A673 (cell line): Measurements from ENCODE around the gene CPEB4.

Source experiments
- EZH2 ChIP-seq: fragments of 200-600 bp; sonication (generic); IDR thresholded peaks from 2 replicates; pipeline ENCODE4 v1.6.1; 2017; ENCODE audit warnings: borderline replicate concordance, low read depth, mild to moderate bottlenecking, mixed read lengths, antibody characterized with exemption, low read length; ENCODE audit not compliant: poor library complexity, severe bottlenecking
- TF ChIP-seq, protein P1 (sequence below): fragments of 300-800, 200-600 bp; sonication (generic); conservative IDR thresholded peaks from 2 replicates; pipeline ENCODE4 v1.5.1; 2017; ENCODE audit warnings: low read depth, mild to moderate bottlenecking, antibody characterized with exemption, low read length, moderate library complexity, mixed read lengths

DNA sequence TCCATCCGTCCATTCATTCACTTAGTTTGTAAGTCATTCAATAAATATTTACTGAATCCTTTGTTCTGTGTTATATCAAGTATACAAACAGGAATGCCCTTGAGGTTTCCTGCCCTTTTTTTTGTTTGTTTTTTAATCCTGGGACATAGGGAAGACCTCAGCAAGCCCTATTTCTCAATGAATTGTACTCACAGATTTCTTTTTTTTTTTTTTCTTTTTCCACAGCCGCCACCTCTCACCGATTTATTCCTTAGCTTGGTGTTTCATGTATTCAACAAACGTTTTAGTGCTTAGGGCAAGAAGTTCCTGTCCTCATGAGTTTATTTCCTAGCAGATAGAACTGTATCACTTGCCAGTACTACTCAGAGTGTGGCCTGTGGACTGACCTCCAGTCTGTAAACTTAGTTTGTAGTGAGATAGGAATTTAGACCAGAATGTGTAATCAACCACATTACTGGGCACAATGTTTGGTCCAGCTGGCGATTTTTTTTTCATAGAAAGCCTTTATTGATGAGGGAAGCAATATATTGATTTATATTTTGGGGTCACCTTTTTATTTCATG lies 65.5 kb downstream of the CPEB4 start:
- no peak for TF ChIP-seq EZH2
- TF ChIP-seq, protein P1, sequence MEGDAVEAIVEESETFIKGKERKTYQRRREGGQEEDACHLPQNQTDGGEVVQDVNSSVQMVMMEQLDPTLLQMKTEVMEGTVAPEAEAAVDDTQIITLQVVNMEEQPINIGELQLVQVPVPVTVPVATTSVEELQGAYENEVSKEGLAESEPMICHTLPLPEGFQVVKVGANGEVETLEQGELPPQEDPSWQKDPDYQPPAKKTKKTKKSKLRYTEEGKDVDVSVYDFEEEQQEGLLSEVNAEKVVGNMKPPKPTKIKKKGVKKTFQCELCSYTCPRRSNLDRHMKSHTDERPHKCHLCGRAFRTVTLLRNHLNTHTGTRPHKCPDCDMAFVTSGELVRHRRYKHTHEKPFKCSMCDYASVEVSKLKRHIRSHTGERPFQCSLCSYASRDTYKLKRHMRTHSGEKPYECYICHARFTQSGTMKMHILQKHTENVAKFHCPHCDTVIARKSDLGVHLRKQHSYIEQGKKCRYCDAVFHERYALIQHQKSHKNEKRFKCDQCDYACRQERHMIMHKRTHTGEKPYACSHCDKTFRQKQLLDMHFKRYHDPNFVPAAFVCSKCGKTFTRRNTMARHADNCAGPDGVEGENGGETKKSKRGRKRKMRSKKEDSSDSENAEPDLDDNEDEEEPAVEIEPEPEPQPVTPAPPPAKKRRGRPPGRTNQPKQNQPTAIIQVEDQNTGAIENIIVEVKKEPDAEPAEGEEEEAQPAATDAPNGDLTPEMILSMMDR: no peak
